ENCODE data around the gene SLC4A2.

DNA sequence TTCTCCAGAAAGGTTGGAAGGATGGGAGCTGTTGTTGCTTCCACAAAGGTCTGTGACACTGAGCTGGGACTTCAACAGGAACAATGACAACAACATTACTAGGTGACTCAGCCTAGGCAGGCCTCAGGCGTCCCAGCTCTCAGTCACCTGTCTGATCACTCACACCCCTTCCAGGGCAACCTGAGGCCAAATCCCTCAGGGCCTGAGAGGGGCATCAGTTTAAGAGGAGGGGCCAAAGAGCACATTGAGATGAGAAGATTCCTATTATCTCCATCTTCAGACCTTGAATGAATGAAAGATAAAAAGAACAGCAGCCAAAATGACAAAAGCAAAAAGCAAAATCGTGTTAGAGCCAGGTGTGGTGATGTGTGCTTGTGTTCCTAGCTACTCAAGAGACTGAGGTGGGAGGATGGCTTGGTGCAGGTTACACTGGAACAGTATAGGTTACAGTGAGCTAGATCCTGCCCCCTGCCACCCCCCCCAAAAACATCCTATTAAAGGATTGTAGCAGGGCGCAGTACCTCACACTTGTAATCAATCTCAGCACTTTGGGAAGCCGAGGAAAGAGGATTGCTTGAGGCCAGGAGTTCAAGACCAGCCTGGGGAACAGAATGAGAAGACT is 34.8 kb upstream of the SLC4A2 start, which contains the start of gene ATG9B:
- TF ChIP-seq, protein P1, sequence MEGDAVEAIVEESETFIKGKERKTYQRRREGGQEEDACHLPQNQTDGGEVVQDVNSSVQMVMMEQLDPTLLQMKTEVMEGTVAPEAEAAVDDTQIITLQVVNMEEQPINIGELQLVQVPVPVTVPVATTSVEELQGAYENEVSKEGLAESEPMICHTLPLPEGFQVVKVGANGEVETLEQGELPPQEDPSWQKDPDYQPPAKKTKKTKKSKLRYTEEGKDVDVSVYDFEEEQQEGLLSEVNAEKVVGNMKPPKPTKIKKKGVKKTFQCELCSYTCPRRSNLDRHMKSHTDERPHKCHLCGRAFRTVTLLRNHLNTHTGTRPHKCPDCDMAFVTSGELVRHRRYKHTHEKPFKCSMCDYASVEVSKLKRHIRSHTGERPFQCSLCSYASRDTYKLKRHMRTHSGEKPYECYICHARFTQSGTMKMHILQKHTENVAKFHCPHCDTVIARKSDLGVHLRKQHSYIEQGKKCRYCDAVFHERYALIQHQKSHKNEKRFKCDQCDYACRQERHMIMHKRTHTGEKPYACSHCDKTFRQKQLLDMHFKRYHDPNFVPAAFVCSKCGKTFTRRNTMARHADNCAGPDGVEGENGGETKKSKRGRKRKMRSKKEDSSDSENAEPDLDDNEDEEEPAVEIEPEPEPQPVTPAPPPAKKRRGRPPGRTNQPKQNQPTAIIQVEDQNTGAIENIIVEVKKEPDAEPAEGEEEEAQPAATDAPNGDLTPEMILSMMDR (IDR thresholded peaks at IDR 0.05) = no peak
- TF ChIP-seq POLR2AphosphoS5 (IDR thresholded peaks at IDR 0.05) = no peak
